Left hindlimb (tissue), 1 donor: Measurements from ENCODE around the gene KDF1.
A peak's percentile ranks its signal among the peaks of the same experiment; 100 is the strongest.
"Not testable (repeated sequence)": the region's sequence is repeated elsewhere in the genome, so short reads cannot be mapped to it uniquely, and the experiment has no call there.

ENCODE experiments used
- DNase-seq: peaks from one replicate; pipeline ENCODE4 v3.0.0-alpha.2; 2018

Gene KDF1

GRCh38 chr1:26993237-26994019, 33.2 kb upstream of the KDF1 start, which contains the start of gene TRNP1:
Gene TRNP1, plus strand, starts transcription at chr1:26993692. Its CDS starts 95 bp downstream, at chr1:26993787.
- peak; percentile 84 for DNase-seq

- DNase-seq = no peak
Measured at GRCh38 chr1:26991310-26992116, 31.2 kb upstream of the KDF1 start.

DNA sequence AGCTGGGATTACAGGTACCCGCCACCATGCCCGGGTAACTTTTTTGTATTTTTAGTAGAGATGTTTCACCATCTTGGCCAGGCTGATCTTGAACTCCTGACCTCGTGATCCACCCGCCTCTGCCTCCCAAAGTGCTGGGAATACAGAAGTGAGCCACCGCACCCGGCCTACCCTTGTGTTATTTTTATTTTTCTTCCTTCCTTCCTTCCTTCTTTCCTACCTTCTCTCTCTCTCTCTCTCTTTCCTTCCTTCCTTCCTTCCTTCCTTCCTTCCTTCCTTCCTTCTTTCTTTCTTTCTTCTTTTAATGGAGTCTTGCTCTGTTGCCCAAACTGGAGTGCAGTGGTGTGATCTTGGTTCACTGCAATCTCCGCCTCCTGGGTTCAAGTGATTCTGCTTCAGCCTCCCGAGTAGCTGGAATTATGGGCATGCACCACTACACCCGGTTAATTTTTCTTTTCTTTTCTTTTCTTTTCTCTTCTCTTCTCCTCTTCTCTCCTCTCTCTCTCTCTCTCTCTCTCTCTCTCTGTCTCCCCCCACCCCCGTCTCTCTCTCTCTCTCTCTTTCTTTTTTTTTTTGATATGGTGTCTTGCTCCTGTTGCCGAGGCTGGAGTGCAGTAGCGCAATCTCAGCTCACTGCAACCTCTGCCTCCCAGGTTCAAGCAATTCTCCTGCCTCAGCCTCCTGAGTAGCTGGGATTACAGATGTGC, 29.3 kb upstream of the KDF1 start:
- DNase-seq = not testable (repeated sequence)

DNA sequence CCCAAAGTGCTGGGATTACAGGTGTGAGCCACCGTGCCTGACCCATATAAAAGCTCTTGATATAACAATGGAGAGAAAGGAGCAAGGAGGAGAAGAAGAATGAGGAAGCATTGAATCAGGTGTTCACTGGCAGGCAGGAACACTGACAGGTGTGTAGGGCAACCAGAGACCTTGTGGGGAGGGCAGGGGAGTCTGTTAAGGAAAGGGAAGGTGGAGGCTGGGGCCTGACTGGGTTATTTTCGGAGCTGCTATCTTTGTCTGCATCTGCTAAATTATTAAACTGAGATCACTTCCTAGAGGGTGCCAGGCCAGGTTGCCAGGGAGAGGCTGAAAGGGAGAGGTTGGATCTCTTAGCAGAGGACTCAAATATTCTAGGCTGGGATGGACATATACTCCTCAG, 26.4 kb upstream of the KDF1 start:
- no peak for DNase-seq

DNA sequence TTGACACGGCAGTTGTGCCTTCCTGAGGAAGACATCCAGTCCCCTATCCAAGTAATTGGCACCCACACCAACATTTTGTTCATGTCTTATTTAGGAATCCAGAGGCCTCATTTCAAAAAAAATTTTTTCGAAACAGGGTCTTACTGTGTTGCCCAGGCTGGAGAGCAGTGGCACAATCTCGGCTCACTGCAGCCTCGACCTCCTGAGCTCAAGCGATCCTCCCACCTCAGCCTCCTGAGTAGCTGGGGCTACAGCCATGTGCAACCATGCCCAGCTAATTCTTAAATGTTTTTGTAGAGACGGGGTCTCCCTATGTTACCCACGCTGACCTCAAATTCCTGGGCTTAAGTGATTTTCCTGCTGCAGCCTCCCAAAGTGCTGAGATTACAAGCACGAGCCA, 24.0 kb upstream of the KDF1 start:
- no peak for DNase-seq

GRCh38 chr1:26983863-26984262, 23.6 kb upstream of the KDF1 start:
- DNase-seq = no peak

- DNase-seq = no peak
Measured at GRCh38 chr1:26981146-26981846, 21.0 kb upstream of the KDF1 start.

DNA sequence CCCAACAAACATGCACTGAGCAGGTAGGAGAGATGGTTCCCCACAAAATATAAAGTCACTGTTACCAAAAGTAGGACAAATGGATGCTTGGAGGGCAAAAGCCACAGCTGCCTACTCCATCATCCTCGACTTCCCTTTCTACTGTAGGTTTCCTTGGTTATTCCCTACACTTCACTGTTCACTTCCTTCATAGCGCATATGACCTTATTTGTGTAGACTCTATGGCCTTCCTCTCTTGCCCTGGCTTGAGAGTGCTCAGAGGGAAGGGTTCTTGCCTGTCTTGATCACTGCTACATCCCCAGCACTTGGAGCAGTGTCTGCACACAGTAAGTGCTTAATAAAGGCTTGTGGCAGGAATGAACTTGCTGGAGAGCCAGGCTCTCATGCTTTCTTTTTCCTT, 18.6 kb upstream of the KDF1 start:
- no peak for DNase-seq

DNA sequence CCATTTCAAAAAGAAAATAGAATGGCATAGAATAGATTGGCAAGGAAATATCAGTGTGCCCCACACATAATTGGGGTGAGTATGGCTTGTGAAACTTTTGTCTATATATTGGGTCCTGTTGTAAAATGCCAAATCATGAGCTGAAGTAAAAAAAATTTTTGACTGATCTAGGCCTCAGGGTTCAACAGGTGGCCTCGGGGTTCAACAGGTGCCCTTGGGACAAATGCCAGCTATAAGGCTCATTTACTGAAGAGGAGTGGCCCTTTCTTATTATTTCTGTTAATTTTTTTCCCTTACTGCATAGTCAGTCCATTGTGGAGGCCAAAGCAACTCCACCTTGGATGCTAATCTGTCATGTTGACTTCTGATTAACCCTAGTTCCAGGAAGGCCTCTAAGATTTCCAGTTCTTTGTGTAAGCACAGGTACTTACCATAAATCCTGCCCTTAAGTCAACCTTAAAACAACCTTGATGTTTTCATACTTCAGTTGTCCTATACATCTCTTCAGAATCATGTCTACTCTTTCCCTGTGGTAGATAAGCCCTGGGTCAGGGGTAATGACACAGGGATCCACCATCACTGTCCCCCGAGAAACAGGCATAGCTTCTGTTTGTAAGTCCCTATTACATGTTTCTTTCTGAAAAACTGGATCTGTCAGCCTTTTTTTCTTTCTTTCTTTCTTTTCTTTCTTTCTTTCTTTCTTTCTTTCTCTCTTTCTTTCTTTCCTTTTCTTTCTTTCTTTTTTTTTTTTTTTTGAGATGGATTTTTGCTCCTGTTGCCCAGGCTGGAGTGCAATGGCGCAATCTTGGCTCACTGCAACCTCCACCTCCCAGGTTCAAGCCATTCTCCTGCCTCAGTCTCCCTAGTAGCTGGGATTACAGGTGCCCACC, 16.6 kb upstream of the KDF1 start:
- no peak for DNase-seq

GRCh38 chr1:26972821-26973220, 12.6 kb upstream of the KDF1 start:
- no peak for DNase-seq

DNA sequence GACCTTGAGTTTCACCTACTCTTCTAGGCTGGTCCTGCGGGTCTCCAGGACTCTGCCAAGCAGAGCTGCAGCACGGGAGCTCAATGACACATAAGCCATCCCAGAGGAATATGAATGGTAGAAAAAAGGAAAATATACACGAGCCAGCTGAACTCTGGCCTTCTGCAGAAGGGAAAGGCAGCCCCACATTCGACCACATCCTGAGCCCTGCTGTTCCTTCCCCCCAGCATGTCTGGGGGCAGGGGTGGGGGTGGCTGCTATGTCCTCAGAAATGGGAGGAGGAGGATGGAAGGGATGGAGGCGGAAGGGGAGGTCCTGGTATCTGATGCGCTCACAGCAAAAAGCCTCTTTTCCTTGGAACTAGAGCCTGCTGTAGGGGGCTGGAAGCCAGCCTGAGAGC, 12.1 kb upstream of the KDF1 start:
- no peak for DNase-seq

GRCh38 chr1:26971590-26971989, 11.3 kb upstream of the KDF1 start:
- no peak for DNase-seq

GRCh38 chr1:26970810-26971209, 10.5 kb upstream of the KDF1 start:
- DNase-seq = no peak

DNA sequence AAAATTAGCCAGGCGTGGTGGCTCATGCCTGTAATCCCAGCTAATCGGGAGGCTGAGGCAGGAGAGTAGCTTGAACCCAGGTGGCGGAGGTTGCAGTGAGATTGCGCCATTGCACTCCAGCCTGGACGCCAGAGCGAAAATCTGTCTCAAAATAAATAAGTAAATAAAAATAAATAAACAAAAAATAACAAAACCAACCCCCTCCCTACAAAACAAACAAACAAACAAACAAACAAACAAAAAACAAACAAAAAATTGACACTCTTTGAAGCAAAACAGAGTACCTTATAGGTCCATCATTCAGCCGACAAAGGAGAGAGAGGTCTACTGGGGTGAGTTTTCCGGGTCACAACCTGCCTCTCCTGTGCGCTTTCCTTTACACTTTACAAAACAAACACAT, 5.4 kb upstream of the KDF1 start:
- DNase-seq = no peak

GRCh38 chr1:26965213-26965612, 4.9 kb upstream of the KDF1 start:
- DNase-seq = no peak

DNA sequence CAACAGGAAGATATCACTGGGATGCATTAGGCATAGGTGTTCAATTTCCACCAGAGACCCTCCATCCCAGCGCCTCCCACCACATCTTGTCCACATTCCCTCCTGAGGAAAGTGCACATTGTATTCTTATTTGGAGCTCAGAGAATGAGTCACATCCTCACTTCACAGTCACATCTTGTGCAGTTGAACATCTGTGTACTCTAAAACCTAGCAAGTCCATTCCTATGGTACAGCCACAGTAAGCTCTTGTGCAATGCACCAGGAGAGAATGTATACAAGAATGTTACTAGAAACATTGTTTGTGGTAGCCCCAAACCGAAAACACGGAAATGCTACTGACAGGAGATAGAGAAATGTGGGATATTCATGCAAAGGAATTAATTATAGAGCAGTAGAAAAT, 1.6 kb upstream of the KDF1 start:
- DNase-seq = no peak

DNA sequence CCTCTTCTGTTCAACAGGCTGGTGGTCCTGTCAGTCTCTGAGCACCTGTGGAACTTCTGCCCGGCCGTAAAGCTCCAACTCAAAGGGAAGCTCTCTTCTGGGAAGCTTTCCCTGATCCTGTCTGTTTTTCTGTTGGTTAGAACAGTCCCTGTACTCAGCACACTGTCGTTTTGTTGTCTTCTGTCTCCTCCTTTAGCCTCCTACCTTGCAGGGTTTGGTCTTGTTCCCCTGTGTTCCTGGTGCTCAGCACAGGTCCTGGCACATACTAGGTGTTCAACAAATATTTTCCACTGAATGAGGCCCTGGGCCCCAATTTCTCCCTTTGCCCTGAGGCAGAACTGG, 328 bp upstream of the KDF1 start:
- DNase-seq = no peak

GRCh38 chr1:26959270-26959669, 998 bp downstream of the KDF1 start:
- DNase-seq = no peak

GRCh38 chr1:26957306-26957705, 3.0 kb downstream of the KDF1 start:
- DNase-seq = no peak

- no peak for DNase-seq
Measured at GRCh38 chr1:26956321-26956720, 3.9 kb downstream of the KDF1 start.

GRCh38 chr1:26953374-26953773, 6.9 kb downstream of the KDF1 start:
- no peak for DNase-seq
